Left ventricle myocardium superior (tissue), 1 donor: ENCODE results near the gene PSIP1. TPM values are rescaled to one million over a fixed set of nuclear protein-coding genes. Genes with fewer than 3 reads are reported as not detected.
"Not testable (repeated sequence)": the region's sequence is repeated elsewhere in the genome, so short reads cannot be mapped to it uniquely, and the experiment has no call there.

Experiments used
- ATAC-seq: fragments of 200-7000 bp; cut with Tn5 transposase; one replicate; pipeline ENCODE4 v1.9.1; 2020; ENCODE audit warnings: mild to moderate bottlenecking, moderate library complexity
- DNase-seq: peaks from one replicate; pipeline ENCODE4 v3.0.0-alpha.2; 2020
- intact Hi-C: fragments of 100-400 bp; cut with micrococcal nuclease; formaldehyde crosslinking; loops from one replicate; pipeline ENCODE4 v1.11.0; 2022
- long read RNA-seq: library from polyadenylated mRNA; unstranded; transcript quantifications from one replicate; pipeline ENCODE4 v2.0.0, GENCODE V29; 2021
- total RNA-seq: library from RNA; stranded (reverse); fragmentation: NEBNext Ultra II Directional; extraction: Animal tissue kit (Norgen Biotek cat#: 25700); gene quantifications from one replicate; pipeline ENCODE4 v1.2.1, GENCODE V29; 2021
- donor health status: DM: no; HTN: yes; CAD: no; lungs with severe emphysema.

Gene PSIP1
- total RNA-seq = 26.0 TPM
- long read RNA-seq, transcript PSIP1-203 (16 exons, 3,391 nt) = minor isoform, 5 of 50 reads
- long read RNA-seq, transcript PSIP1-204 (16 exons, 3,364 nt) = major isoform, 9 of 50 reads
- long read RNA-seq, partial matches to known transcripts = 22 of 50 reads
- long read RNA-seq, other reads (novel, unspliced or antisense) = 9 of 50 reads

GRCh38 chr9:15510789-15511575 is at the start of gene PSIP1:
TSS of gene PSIP1 (minus strand) at chr9:15510970. CDS start at chr9:15510188, 782 bp downstream.
- DNase-seq = peak; percentile 85
- ATAC-seq = peak; percentile 94
- intact Hi-C loops = no loop called here

GRCh38 chr9:15553528-15553898 is 42.7 kb upstream of the PSIP1 start:
- intact Hi-C loops = no loop called here
- ATAC-seq (no peak), DNase-seq (no peak)

- intact Hi-C loops = no loop called here
These were observed 42.1 kb upstream of the PSIP1 start, which contains the start of gene CCDC171 for GRCh38 chr9:15552636-15553527. TSS of gene CCDC171 (plus strand) at chr9:15553043. CDS start at chr9:15564089, 11,046 bp downstream.

GRCh38 chr9:15549611-15550010 is 38.8 kb upstream of the PSIP1 start:
- ATAC-seq = no peak
- intact Hi-C loops = no loop called here
- DNase-seq = no peak

More at GRCh38 chr9:15552636-15553527, 42.1 kb upstream of the PSIP1 start, which contains the start of gene CCDC171:
- DNase-seq (peak; percentile 96), ATAC-seq (peak; percentile 99)

- ATAC-seq (no peak), DNase-seq (no peak)
- intact Hi-C loops = no loop called here
These were observed 32.5 kb upstream of the PSIP1 start for GRCh38 chr9:15543047-15543813.

- no peak for DNase-seq
- ATAC-seq = no peak
- intact Hi-C loops = no loop called here
These were observed 31.9 kb upstream of the PSIP1 start for GRCh38 chr9:15542624-15543023.

GRCh38 chr9:15541872-15542271 is 31.1 kb upstream of the PSIP1 start:
- ATAC-seq (no peak), DNase-seq (no peak)
- intact Hi-C loops = no loop called here

- ATAC-seq (no peak), DNase-seq (no peak)
These were observed 20.6 kb upstream of the PSIP1 start for GRCh38 chr9:15531380-15531779.

GRCh38 chr9:15529566-15530324 is 19.0 kb upstream of the PSIP1 start:
- intact Hi-C loops = no loop called here

More at GRCh38 chr9:15531380-15531779, 20.6 kb upstream of the PSIP1 start:
- intact Hi-C loops = no loop called here

GRCh38 chr9:15527035-15527434 is 16.3 kb upstream of the PSIP1 start:
- intact Hi-C loops, DNase-seq, ATAC-seq: not testable (repeated sequence)

More at GRCh38 chr9:15529566-15530324, 19.0 kb upstream of the PSIP1 start:
- DNase-seq = no peak
- ATAC-seq = no peak

- DNase-seq (no peak), ATAC-seq (no peak)
- intact Hi-C loops = no loop called here
These were observed 15.2 kb upstream of the PSIP1 start for GRCh38 chr9:15525958-15526357.

- intact Hi-C loops = no loop called here
- ATAC-seq (no peak), DNase-seq (no peak)
These were observed 14.2 kb upstream of the PSIP1 start for GRCh38 chr9:15524845-15525455.

- intact Hi-C loops = no loop called here
- DNase-seq = no peak
- no peak for ATAC-seq
These were observed 11.5 kb upstream of the PSIP1 start for GRCh38 chr9:15522130-15522755.

GRCh38 chr9:15521254-15521653 is 10.5 kb upstream of the PSIP1 start:
- ATAC-seq (no peak), DNase-seq (no peak)
- intact Hi-C loops = no loop called here

GRCh38 chr9:15519831-15520230 is 9.1 kb upstream of the PSIP1 start:
- ATAC-seq (no peak), DNase-seq (no peak)
- intact Hi-C loops = no loop called here

GRCh38 chr9:15513335-15513734 is 2.6 kb upstream of the PSIP1 start:
- intact Hi-C loops = no loop called here
- no peak for ATAC-seq
- no peak for DNase-seq

GRCh38 chr9:15512889-15513288 is 2.1 kb upstream of the PSIP1 start:
- ATAC-seq = no peak
- no peak for DNase-seq
- intact Hi-C loops = no loop called here
